Common myeloid progenitor, CD34-positive (primary cell): ENCODE data around the gene KRTAP23-1.

Experiments used
- CTCF ChIA-PET: fragments of 350-600 bp; sonication (Branson Sonifier 250); formaldehyde crosslinking; loops from one replicate; lab custom pipeline; 2021; ENCODE audit warnings: antibody characterized with exemption; lab: Charles Lee
- POLR2A ChIA-PET: fragments of 350-600 bp; sonication (Branson Sonifier 250); formaldehyde crosslinking; loops from one replicate; lab custom pipeline; 2021; ENCODE audit warnings: antibody characterized with exemption; lab: Charles Lee
- DNase-seq, 3 donors: peaks; one replicate each; pipeline versions ENCODE4 v3.0.0 to v3.0.0-alpha.2; 2013
- H3K27ac ChIP-seq, 2 experiments: 1 replicate in 1 of 2; 2 replicates in 1 of 2; pipeline ENCODE4 v1.7.0; 2013; ENCODE audit warnings: inconsistent platforms in 2 of 2, low read length in 2 of 2, mild to moderate bottlenecking in 2 of 2, low read depth in 1 of 2, moderate library complexity in 1 of 2; ENCODE audit not compliant: severe bottlenecking in 2 of 2, insufficient read depth in 1 of 2, poor library complexity in 1 of 2
- H3K27me3 ChIP-seq, 5 experiments: replicated peaks in 2 of 5; 1 replicate in 3 of 5; 2 replicates in 2 of 5; pipeline versions ENCODE4 v1.6.1 to v1.7.0; 2013; ENCODE audit warnings: low read length in 4 of 5, mild to moderate bottlenecking in 2 of 5, moderate library complexity in 2 of 5, inconsistent platforms in 1 of 5; ENCODE audit not compliant: insufficient read depth in 5 of 5, control insufficient read depth in 4 of 5
- H3K36me3 ChIP-seq, 4 experiments: 1 replicate in 2 of 4; 2 replicates in 2 of 4; pipeline versions ENCODE4 v1.6.1 to v1.7.0; 2013; ENCODE audit warnings: low read length in 3 of 4, control low read depth in 1 of 4, mild to moderate bottlenecking in 1 of 4; ENCODE audit not compliant: control insufficient read depth in 4 of 4, insufficient read depth in 4 of 4
- H3K4me1 ChIP-seq, 4 experiments: 1 replicate in 3 of 4; 2 replicates in 1 of 4; pipeline versions ENCODE4 v1.6.1 to v1.7.1; 2013; ENCODE audit warnings: low read length in 3 of 4, mild to moderate bottlenecking in 3 of 4, control low read depth in 1 of 4, inconsistent platforms in 1 of 4, moderate library complexity in 1 of 4; ENCODE audit not compliant: control insufficient read depth in 4 of 4, insufficient read depth in 4 of 4; ENCODE audit errors: control extremely low read depth in 1 of 4
- H3K4me3 ChIP-seq, 7 experiments: 1 replicate in 4 of 7; 2 replicates in 3 of 7; pipeline versions ENCODE4 v1.5.1 to v1.7.0; 2013; ENCODE audit warnings: mild to moderate bottlenecking in 7 of 7, low read length in 6 of 7, moderate library complexity in 6 of 7, inconsistent platforms in 2 of 7, low read depth in 2 of 7, control low read depth in 1 of 7; ENCODE audit not compliant: insufficient read depth in 4 of 7, control insufficient read depth in 1 of 7; ENCODE audit errors: extremely low read depth in 1 of 7
- H3K9me3 ChIP-seq, 5 experiments: 1 replicate in 4 of 5; 2 replicates in 1 of 5; pipeline versions ENCODE4 v1.6.1 to v1.7.1; 2013; ENCODE audit warnings: low read length in 4 of 5, mild to moderate bottlenecking in 2 of 5, inconsistent platforms in 1 of 5, low read depth in 1 of 5, moderate library complexity in 1 of 5; ENCODE audit not compliant: control insufficient read depth in 4 of 5, insufficient read depth in 2 of 5; ENCODE audit errors: control extremely low read depth in 1 of 5
- WGBS: methylation state at CpG from one replicate; pipeline ENCODE4 v1.1.5; 2013; ENCODE audit not compliant: insufficient coverage; 5-methylcytosine and 5-hydroxymethylcytosine counted together

The KRTAP23-1 gene

GRCh38 chr21:30337276-30337744 is 11.1 kb downstream of the KRTAP23-1 start, which contains the start of gene KRTAP27-1:
Gene KRTAP27-1 (minus strand): TSS chr21:30337694. CDS start chr21:30337668, 26 bp downstream.
- DNase-seq = no peak
- Histone ChIP-seq H3K27ac (no peak within 1 kb of the TSS), H3K36me3 (no peaks in the 10 kb centered on the region), H3K4me3 (no peak within 1 kb of the TSS), H3K9me3 (no peaks in the 10 kb centered on the region), H3K27me3 (no peaks in the 10 kb centered on the region), H3K4me1 (no peaks in the 10 kb centered on the region)
- CTCF ChIA-PET = interaction anchor here (1.1 to 1.8 kb wide), 2 partner anchors 20 to 748 kb away, joined by 4 to 5 read pairs; no protein-coding TSS in a partner anchor
- POLR2A ChIA-PET = no interaction called here
- WGBS = 100% methylated on average over 6 of the region's 6 CpGs

DNA sequence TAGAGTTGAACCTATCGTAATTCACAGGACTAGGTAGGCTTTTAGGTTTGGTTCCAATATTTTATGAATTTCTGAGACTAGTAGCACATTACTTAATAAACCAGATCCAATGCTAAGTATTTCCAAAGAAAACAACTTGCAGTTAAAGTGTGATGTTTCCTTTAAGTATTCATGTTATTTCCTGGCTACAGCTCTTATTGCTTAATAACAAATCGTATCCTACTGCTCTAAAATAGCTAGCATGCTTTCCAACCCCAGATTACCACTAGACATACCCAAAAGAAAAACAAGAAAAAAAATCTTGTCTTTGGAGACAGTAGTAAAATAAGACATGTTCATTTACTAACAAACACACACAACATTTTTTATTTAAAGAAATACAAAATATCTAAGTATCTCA is 11.8 kb downstream of the KRTAP23-1 start:
- no CpG with 5 or more reads among the region's 2 CpGs for WGBS
- Histone ChIP-seq H3K27me3 (no peaks in the 10 kb centered on the region), H3K27ac (no peak overlapping the region), H3K4me1 (no peaks in the 10 kb centered on the region), H3K9me3 (no peaks in the 10 kb centered on the region), H3K36me3 (no peaks in the 10 kb centered on the region), H3K4me3 (no peak overlapping the region)
- ChIA-PET CTCF (no interaction called here), POLR2A (no interaction called here)
- DNase-seq = no peak

DNA sequence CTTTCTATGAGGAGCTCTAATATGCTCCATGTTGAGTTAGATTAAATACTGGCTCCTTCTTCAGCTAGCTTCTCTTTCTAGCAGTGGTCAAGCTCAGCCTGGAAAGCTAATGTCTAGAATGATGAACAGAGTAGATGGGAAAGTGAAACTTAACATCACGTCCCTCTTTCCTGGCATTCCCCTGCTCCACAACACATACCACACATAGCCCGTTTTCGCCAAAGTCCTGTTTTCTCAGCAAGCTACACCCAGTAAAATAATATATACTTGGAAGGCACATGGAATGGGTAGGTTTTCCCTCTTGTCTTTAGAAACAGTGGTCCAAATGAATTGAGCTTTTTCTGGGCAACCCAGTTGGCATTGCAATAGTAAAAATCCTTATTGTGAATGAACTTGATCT is 14.7 kb downstream of the KRTAP23-1 start:
- DNase-seq = no peak
- H3K27me3 ChIP-seq = no peaks in the 10 kb centered on the region
- no peaks in the 10 kb centered on the region for H3K4me1 ChIP-seq
- no peak overlapping the region for H3K27ac ChIP-seq
- no peaks in the 10 kb centered on the region for H3K36me3 ChIP-seq
- WGBS = no CpG with 5 or more reads among the region's 3 CpGs
- CTCF ChIA-PET = no interaction called here
- POLR2A ChIA-PET = interaction anchor here (0.6 kb wide), 1 partner anchor 153 kb away, joined by 3 read pairs; no protein-coding TSS in a partner anchor
- no peak overlapping the region for H3K4me3 ChIP-seq
- H3K9me3 ChIP-seq = no peaks in the 10 kb centered on the region

DNA sequence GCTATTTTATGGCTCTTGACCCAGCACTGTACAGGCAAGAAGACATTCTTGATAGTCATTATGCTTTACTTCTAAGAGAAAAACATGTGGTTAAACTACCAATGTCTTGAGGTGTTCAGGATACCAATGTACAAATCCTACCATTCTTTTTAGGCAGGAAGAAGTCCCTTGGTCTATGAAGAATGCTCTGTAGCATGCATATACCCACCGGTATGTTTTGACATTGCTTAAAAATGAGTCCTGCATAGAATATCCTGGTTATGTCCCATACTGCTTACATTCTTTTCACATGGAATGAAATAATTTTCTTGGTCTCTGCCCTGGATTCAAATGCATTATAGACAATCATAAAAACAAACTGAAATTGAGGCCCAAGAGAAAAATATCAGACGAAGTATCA is 15.7 kb downstream of the KRTAP23-1 start:
- 100% methylated on average over 2 of the region's 2 CpGs for WGBS

GRCh38 chr21:30329203-30329875 is 19.1 kb downstream of the KRTAP23-1 start:
- DNase-seq = no peak

More for the DNA sequence above, 15.7 kb downstream of the KRTAP23-1 start:
- H3K4me1 ChIP-seq = no peaks in the 10 kb centered on the region
- ChIA-PET POLR2A (no interaction called here), CTCF (no interaction called here)
- H3K27ac ChIP-seq = no peak overlapping the region
- DNase-seq = no peak
- H3K27me3 ChIP-seq = no peaks in the 10 kb centered on the region
- no peak overlapping the region for H3K4me3 ChIP-seq
- no peaks in the 10 kb centered on the region for H3K9me3 ChIP-seq
- H3K36me3 ChIP-seq = no peaks in the 10 kb centered on the region

DNA sequence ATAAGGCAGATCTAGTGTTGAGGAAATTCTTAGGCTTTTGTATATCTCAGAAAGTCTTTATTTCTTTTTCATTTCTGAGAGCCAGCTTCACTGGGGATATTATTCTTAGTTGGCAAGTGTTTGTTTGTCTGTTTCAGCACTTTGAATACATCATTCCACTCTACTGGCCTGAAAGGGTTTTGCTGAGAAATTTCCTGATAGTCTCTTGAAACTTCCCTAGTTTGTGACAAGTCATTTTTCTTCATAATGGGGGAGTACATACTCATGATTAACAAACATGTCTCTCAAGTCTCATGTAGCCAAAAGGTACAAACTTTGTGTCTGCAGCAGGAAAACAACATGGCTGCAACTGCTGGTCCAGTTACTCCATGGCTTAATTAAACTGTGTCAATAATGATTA is 22.0 kb downstream of the KRTAP23-1 start:
- Histone ChIP-seq H3K27ac (no peak overlapping the region), H3K4me3 (no peak overlapping the region), H3K27me3 (no peaks in the 10 kb centered on the region), H3K36me3 (no peaks in the 10 kb centered on the region), H3K4me1 (no peaks in the 10 kb centered on the region), H3K9me3 (no peaks in the 10 kb centered on the region)
- ChIA-PET CTCF (no interaction called here), POLR2A (no interaction called here)
- DNase-seq = no peak

More at GRCh38 chr21:30329203-30329875, 19.1 kb downstream of the KRTAP23-1 start:
- no peak overlapping the region for H3K4me3 ChIP-seq
- no peaks in the 10 kb centered on the region for H3K9me3 ChIP-seq
- POLR2A ChIA-PET = no interaction called here
- CTCF ChIA-PET = interaction anchor here (0.7 to 1.0 kb wide), 2 partner anchors 10 to 789 kb away, joined by 3 read pairs; no protein-coding TSS in a partner anchor
- H3K27me3 ChIP-seq = no peaks in the 10 kb centered on the region
- H3K4me1 ChIP-seq = no peaks in the 10 kb centered on the region
- WGBS = 89% methylated on average over 3 of the region's 4 CpGs
- no peak overlapping the region for H3K27ac ChIP-seq
- H3K36me3 ChIP-seq = no peaks in the 10 kb centered on the region

DNA sequence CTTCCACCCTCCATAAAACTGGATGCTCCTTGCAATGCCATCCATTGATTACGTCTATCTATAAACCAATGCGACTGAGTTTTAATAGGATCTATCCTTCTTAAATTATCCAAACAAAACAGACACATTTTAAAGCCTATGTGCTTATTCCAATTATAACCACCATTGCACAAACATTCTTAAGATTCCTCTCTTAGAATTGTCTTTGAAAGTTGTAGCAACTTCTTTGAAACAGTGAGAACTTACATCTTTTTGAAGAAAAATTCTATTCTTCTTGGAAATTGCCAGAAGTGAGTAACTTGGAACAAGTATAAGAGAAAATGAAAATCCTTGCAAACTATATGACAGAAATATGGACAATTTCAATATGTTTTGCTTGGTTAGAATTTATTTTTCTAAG is 28.2 kb downstream of the KRTAP23-1 start, which contains the start of gene KRTAP26-1:
Gene KRTAP26-1 (minus strand): TSS at position 101 of the 400 bp plus-strand sequence. CDS start 280 bp downstream, outside the sequence.
- no peak for DNase-seq
- H3K4me1 ChIP-seq = no peaks in the 10 kb centered on the region
- CTCF ChIA-PET = no interaction called here
- H3K27me3 ChIP-seq = no peaks in the 10 kb centered on the region
- POLR2A ChIA-PET = no interaction called here
- no peak within 1 kb of the TSS for H3K4me3 ChIP-seq
- H3K9me3 ChIP-seq = no peaks in the 10 kb centered on the region
- H3K36me3 ChIP-seq = no peaks in the 10 kb centered on the region
- WGBS = 100% methylated on average over 2 of the region's 2 CpGs
- no peak within 1 kb of the TSS for H3K27ac ChIP-seq
